Measurements from ENCODE around the gene LIPT2.

LIPT2 gene

GRCh38 chr11:74460481-74461154 lies 32.9 kb downstream of the LIPT2 start:
- Histone ChIP-seq H3K4me1 (ENCODE audit: control insufficient read depth, insufficient read depth, low read length) (no peaks in the 10 kb centered on the region), H3K9me3 (ENCODE audit: control insufficient read depth, insufficient read depth, low read depth, low read length) (no peaks in the 10 kb centered on the region), H3K4me3 (ENCODE audit: low read depth, low read length) (no peak overlapping the region), H3K36me3 (ENCODE audit: control insufficient read depth in 2 of 2, insufficient read depth in 1 of 2, low read length in 2 of 2) (no peaks in the 10 kb centered on the region), H3K27ac (ENCODE audit: extremely low read depth, low read depth, low read length) (no peak overlapping the region)
- TF ChIP-seq ZNF398 (tag by site-specific recombination; IDR thresholded peaks at IDR 0.05) (peak; percentile 63), REPIN1 (tag by site-specific recombination; IDR thresholded peaks at IDR 0.05; ENCODE audit: low read depth) (no peak)
- ChIA-PET CTCF (interaction anchor here (0.6 to 4.6 kb wide), 4 partner anchors 8 to 109 kb away, joined by 3 to 24 read pairs (median 3); no protein-coding TSS in a partner anchor), POLR2A (no interaction called here)

GRCh38 chr11:74460065-74460464 lies 33.5 kb downstream of the LIPT2 start:
- no peaks in the 10 kb centered on the region for H3K36me3 ChIP-seq (ENCODE audit: control insufficient read depth in 2 of 2, insufficient read depth in 1 of 2, low read length in 2 of 2)
- H3K4me3 ChIP-seq (ENCODE audit: low read depth, low read length) = no peak overlapping the region
- no peak overlapping the region for H3K27ac ChIP-seq (ENCODE audit: extremely low read depth, low read depth, low read length)
- ChIA-PET CTCF (interaction anchor here (0.6 to 1.0 kb wide), 2 partner anchors 12 to 110 kb away, joined by 3 read pairs; no protein-coding TSS in a partner anchor), POLR2A (no interaction called here)
- no peaks in the 10 kb centered on the region for H3K9me3 ChIP-seq (ENCODE audit: control insufficient read depth, insufficient read depth, low read depth, low read length)
- no peaks in the 10 kb centered on the region for H3K4me1 ChIP-seq (ENCODE audit: control insufficient read depth, insufficient read depth, low read length)
- TF ChIP-seq EGR2 (tag by site-specific recombination; IDR thresholded peaks at IDR 0.05; ENCODE audit: low read depth) (no peak), FEZF1 (tag by site-specific recombination; IDR thresholded peaks at IDR 0.05) (no peak), ZNF133 (tag by site-specific recombination; IDR thresholded peaks at IDR 0.05) (no peak), PATZ1 (tag by site-specific recombination; IDR thresholded peaks at IDR 0.05) (no peak), PRDM2 (tag by site-specific recombination; IDR thresholded peaks at IDR 0.05; ENCODE audit: borderline replicate concordance) (no peak), ZNF324 (tag by site-specific recombination; IDR thresholded peaks at IDR 0.05) (no peak), PRDM6 (tag by site-specific recombination; IDR thresholded peaks at IDR 0.05) (no peak), HOXC10 (CRISPR knock-in tag; IDR thresholded peaks at IDR 0.05) (no peak), ZNF18 (tag by site-specific recombination; IDR thresholded peaks at IDR 0.05) (no peak), MZF1 (tag by site-specific recombination; IDR thresholded peaks at IDR 0.05; ENCODE audit: borderline replicate concordance) (no peak), ZBTB20 (tag by site-specific recombination; IDR thresholded peaks at IDR 0.05) (no peak), ZNF629 (tag by site-specific recombination; IDR thresholded peaks at IDR 0.05) (no peak), ZNF121 (tag by site-specific recombination; IDR thresholded peaks at IDR 0.05) (no peak), ZNF449 (tag by site-specific recombination; IDR thresholded peaks at IDR 0.05) (no peak), ZBTB6 (tag by site-specific recombination; IDR thresholded peaks at IDR 0.05) (no peak)

Measured in HEK293 (cell line).